Naive thymus-derived CD4-positive, alpha-beta T cell (primary cell): ENCODE data around the gene ZNF771. TPM values are rescaled to one million over a fixed set of nuclear protein-coding genes. Genes with fewer than 3 reads are reported as not detected.

ENCODE experiments used
- ATAC-seq: fragments of 150-1000 bp; cut with Tn5 transposase; 2 replicates; pipeline ENCODE4 v1.10.0; 2021; ENCODE audit warnings: mild to moderate bottlenecking, moderate library complexity
- CTCF ChIA-PET: fragments of 350-600 bp; sonication (Branson Sonifier 250); formaldehyde crosslinking; loops from one replicate; lab custom pipeline; 2021; ENCODE audit warnings: antibody characterized with exemption; lab: Charles Lee
- POLR2A ChIA-PET: fragments of 350-600 bp; sonication (Branson Sonifier 250); formaldehyde crosslinking; loops from one replicate; lab custom pipeline; 2021; ENCODE audit warnings: antibody characterized with exemption, inconsistent platforms; lab: Charles Lee
- DNase-seq, 9 donors: peaks; one replicate each; pipeline versions ENCODE4 v3.0.0 to v3.0.0-alpha.2; 2020 to 2022; ENCODE audit warnings: mixed read lengths in 1 of 9
- H3K27ac ChIP-seq: one replicate; pipeline ENCODE4 v1.7.0; 2013; ENCODE audit warnings: mild to moderate bottlenecking, low read depth, low read length, moderate library complexity
- H3K27me3 ChIP-seq, 2 donors: one replicate each; pipeline ENCODE4 v1.7.0; 2013; ENCODE audit warnings: low read length in 2 of 2, mild to moderate bottlenecking in 2 of 2, moderate library complexity in 2 of 2; ENCODE audit not compliant: control insufficient read depth in 2 of 2, insufficient read depth in 2 of 2
- H3K36me3 ChIP-seq, 3 experiments: 1 replicate in 2 of 3; 2 replicates in 1 of 3; pipeline ENCODE4 v1.7.0; 2013; ENCODE audit warnings: low read length in 3 of 3, mild to moderate bottlenecking in 3 of 3, moderate library complexity in 1 of 3; ENCODE audit not compliant: insufficient read depth in 3 of 3, control insufficient read depth in 2 of 3
- H3K4me1 ChIP-seq, 2 donors: one replicate each; pipeline ENCODE4 v1.7.0; 2013; ENCODE audit warnings: low read length in 2 of 2, mild to moderate bottlenecking in 2 of 2, moderate library complexity in 1 of 2; ENCODE audit not compliant: control insufficient read depth in 2 of 2, insufficient read depth in 2 of 2
- H3K4me3 ChIP-seq: 2 replicates; pipeline ENCODE4 v1.7.0; 2013; ENCODE audit warnings: mild to moderate bottlenecking, low read length
- H3K9me3 ChIP-seq, 3 experiments: 1 replicate in 2 of 3; 2 replicates in 1 of 3; pipeline ENCODE4 v1.7.0; 2013; ENCODE audit warnings: low read length in 3 of 3; ENCODE audit not compliant: control insufficient read depth in 2 of 3
- H3K27ac Mint-ChIP-seq, 9 donors: one replicate each; pipeline ENCODE4 v1.8.0; 2020 to 2022; ENCODE audit warnings: mixed read lengths in 9 of 9, mild to moderate bottlenecking in 8 of 9, moderate library complexity in 5 of 9, inconsistent platforms in 2 of 9
- H3K27me3 Mint-ChIP-seq, 5 donors: one replicate each; pipeline ENCODE4 v1.8.0; 2021 to 2022; ENCODE audit warnings: mixed read lengths in 5 of 5, mild to moderate bottlenecking in 1 of 5
- H3K36me3 Mint-ChIP-seq, 5 donors: one replicate each; pipeline ENCODE4 v1.8.0; 2020 to 2022; ENCODE audit warnings: mixed read lengths in 5 of 5, mild to moderate bottlenecking in 3 of 5, inconsistent platforms in 1 of 5
- H3K4me1 Mint-ChIP-seq, 7 donors: one replicate each; pipeline ENCODE4 v1.8.0; 2020 to 2022; ENCODE audit warnings: mixed read lengths in 7 of 7, mild to moderate bottlenecking in 3 of 7, inconsistent platforms in 1 of 7
- H3K4me3 Mint-ChIP-seq, 10 donors: one replicate each; pipeline ENCODE4 v1.8.0; 2020 to 2022; ENCODE audit warnings: mild to moderate bottlenecking in 10 of 10, mixed read lengths in 10 of 10, moderate library complexity in 6 of 10, inconsistent platforms in 2 of 10
- H3K9me3 Mint-ChIP-seq, 11 donors: one replicate each; pipeline ENCODE4 v1.8.0; 2020 to 2022; ENCODE audit warnings: mixed read lengths in 11 of 11, mild to moderate bottlenecking in 4 of 11, inconsistent platforms in 1 of 11, moderate library complexity in 1 of 11
- intact Hi-C, 2 donors: fragments of 100-400 bp; cut with micrococcal nuclease; formaldehyde crosslinking; loops; one replicate each; pipeline ENCODE4 v1.15.1; 2023
- polyA plus RNA-seq, 2 donors: library from polyadenylated mRNA; unstranded; fragments of 300-500 nt; fragmentation: Illumina TruSeq; gene quantifications; one replicate each; pipeline ENCODE4 v1.2.3, GENCODE V29; 2021
- total RNA-seq, 6 experiments: library from RNA in 5 of 6; stranded (reverse) in 5 of 6; gene quantifications; 1 replicate in 5 of 6; 2 replicates in 1 of 6; pipeline ENCODE4 v1.2.3 and lab custom pipeline; 2021 to 2026

ZNF771 gene
- total and polyA plus RNA-seq, 7 experiments from 2014 or later: 1.2 to 9.4 (median 4.5) TPM

- intact Hi-C loops: loop anchor here (1.0 to 10.0 kb wide), 6 partner anchors 10 to 613 kb away; partner anchors contain the start of genes DCTPP1 (in 2 of the 2), MAPK3 (in 1 of the 2), MAZ (in 1 of the 2) and SRCAP (in 1 of the 2)
- peak overlapping the region; percentile 54 to 80 (median 70) for H3K4me3 Mint-ChIP-seq
- Histone ChIP-seq H3K9me3 (no peaks in the 10 kb centered on the region), H3K27ac (peak overlapping the region; percentile 85), H3K4me3 (peak overlapping the region; percentile 76), H3K36me3 (peaks cover 0 to 13% (median 0%) of the 10 kb centered on the region in 3 experiments), H3K27me3 (no peaks in the 10 kb centered on the region), H3K4me1 (peaks cover 6 to 8% of the 10 kb centered on the region in 2 donors)
- POLR2A ChIA-PET: interaction anchor here (0.5 to 4.3 kb wide), 59 partner anchors 8 to 353 kb away, joined by 3 to 82 read pairs (median 4); partner anchors contain the start of genes ALDOA, CORO1A, DCTPP1 and FBRS
- DNase-seq (peak; percentile 79 to 93 (median 88)), ATAC-seq (peak; percentile 95)
- H3K27me3 Mint-ChIP-seq: no peaks in the 10 kb centered on the region
- peaks cover 12 to 31% (median 14%) of the 10 kb centered on the region in 7 donors for H3K4me1 Mint-ChIP-seq
- CTCF ChIA-PET: interaction anchor here (0.5 to 2.5 kb wide), 10 partner anchors 8 to 325 kb away, joined by 3 to 20 read pairs (median 4); partner anchors contain the start of genes DCTPP1 and ZNF771
- peaks cover 0 to 14% (median 5%) of the 10 kb centered on the region in 5 donors for H3K36me3 Mint-ChIP-seq
- peak overlapping the region in 7 of 9 donors; percentile 69 to 88 (median 81) for H3K27ac Mint-ChIP-seq
- H3K9me3 Mint-ChIP-seq: no peaks in the 10 kb centered on the region
Measured at GRCh38 chr16:30417529-30418349, 10.3 kb downstream of the ZNF771 start.

GRCh38 chr16:30418350-30419181, 11.2 kb downstream of the ZNF771 start:
- no peaks in the 10 kb centered on the region for H3K27me3 ChIP-seq
- Mint-ChIP-seq H3K4me1 (peaks cover 12 to 31% (median 14%) of the 10 kb centered on the region in 7 donors), H3K9me3 (no peaks in the 10 kb centered on the region), H3K36me3 (peaks cover 0 to 14% (median 5%) of the 10 kb centered on the region in 5 donors), H3K4me3 (peak overlapping the region; percentile 59 to 80 (median 66)), H3K27me3 (no peaks in the 10 kb centered on the region), H3K27ac (peak overlapping the region; percentile 60 to 91 (median 81))
- intact Hi-C loops: loop anchor here (1.0 to 10.0 kb wide), 3 partner anchors 12 to 614 kb away; partner anchors contain the start of genes DCTPP1 (in 2 of the 2), MAPK3 (in 1 of the 2) and MAZ (in 1 of the 2)
- no peak for ATAC-seq
- peak overlapping the region; percentile 85 for H3K27ac ChIP-seq
- H3K36me3 ChIP-seq: peaks cover 0 to 18% (median 0%) of the 10 kb centered on the region in 3 experiments
- H3K4me1 ChIP-seq: peaks cover 6 to 8% of the 10 kb centered on the region in 2 donors
- H3K9me3 ChIP-seq: no peaks in the 10 kb centered on the region
- POLR2A ChIA-PET: interaction anchor here (0.5 to 4.3 kb wide), 60 partner anchors 8 to 354 kb away, joined by 3 to 82 read pairs (median 4); partner anchors contain the start of genes ALDOA, CORO1A, DCTPP1 and FBRS
- H3K4me3 ChIP-seq: peak overlapping the region; percentile 76
- no peak for DNase-seq
- CTCF ChIA-PET: interaction anchor here (0.6 to 2.5 kb wide), 9 partner anchors 9 to 326 kb away, joined by 3 to 20 read pairs (median 6); partner anchors contain the start of genes DCTPP1 and ZNF771

GRCh38 chr16:30421010-30421409, 13.6 kb downstream of the ZNF771 start:
- intact Hi-C loops: no loop called here
- no peak overlapping the region for H3K27ac ChIP-seq
- ATAC-seq (no peak), DNase-seq (no peak)
- H3K27ac Mint-ChIP-seq: peak overlapping the region in 3 of 9 donors; percentile 26 to 63 (median 45)
- no peak overlapping the region for H3K4me3 ChIP-seq
- no peaks in the 10 kb centered on the region for H3K27me3 ChIP-seq
- H3K4me1 Mint-ChIP-seq: peaks cover 14 to 29% (median 17%) of the 10 kb centered on the region in 7 donors
- peaks cover 0 to 30% (median 5%) of the 10 kb centered on the region in 3 experiments for H3K36me3 ChIP-seq
- H3K4me1 ChIP-seq: peaks cover 6 to 8% of the 10 kb centered on the region in 2 donors
- no peaks in the 10 kb centered on the region for H3K9me3 ChIP-seq
- no peak overlapping the region for H3K4me3 Mint-ChIP-seq
- H3K9me3 Mint-ChIP-seq: no peaks in the 10 kb centered on the region
- H3K27me3 Mint-ChIP-seq: no peaks in the 10 kb centered on the region
- ChIA-PET CTCF (interaction anchor here (1.0 kb wide), 1 partner anchor 9 kb away, joined by 3 read pairs; the partner anchor contains the start of gene DCTPP1), POLR2A (interaction anchor here (0.7 to 1.5 kb wide), 6 partner anchors 11 to 151 kb away, joined by 3 to 8 read pairs (median 4); partner anchors contain the start of genes ITGAL and ZNF771)
- peaks cover 0 to 22% (median 12%) of the 10 kb centered on the region in 5 donors for H3K36me3 Mint-ChIP-seq

DNA sequence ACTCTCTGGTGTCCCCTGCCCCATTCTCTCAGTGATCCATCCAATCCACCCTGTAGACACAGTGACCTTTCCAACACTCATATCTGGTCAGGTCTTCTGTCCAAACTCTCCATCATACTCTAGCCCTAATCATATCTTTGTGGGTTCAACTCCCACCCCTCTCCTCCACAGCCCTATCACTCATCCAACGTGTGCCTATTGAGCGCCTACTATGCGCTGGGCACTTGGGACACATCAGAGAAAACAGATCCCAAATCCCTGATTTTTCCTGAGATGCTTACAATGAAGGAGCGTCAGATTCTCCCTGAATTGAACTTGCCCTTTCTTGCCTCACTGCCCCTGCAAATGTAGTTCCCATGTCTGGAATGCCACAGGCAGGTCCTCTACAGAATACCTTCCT, 20.6 kb downstream of the ZNF771 start:
- CTCF ChIA-PET: no interaction called here
- intact Hi-C loops: no loop called here

GRCh38 chr16:30429418-30429677, 21.9 kb downstream of the ZNF771 start:
- Mint-ChIP-seq H3K27ac (no peak overlapping the region), H3K4me1 (peaks cover 12 to 25% (median 18%) of the 10 kb centered on the region in 7 donors), H3K27me3 (no peaks in the 10 kb centered on the region), H3K36me3 (peaks cover 4 to 12% (median 9%) of the 10 kb centered on the region in 5 donors), H3K4me3 (no peak overlapping the region), H3K9me3 (peaks cover 0 to 2% (median 0%) of the 10 kb centered on the region in 11 donors)
- ATAC-seq (peak; percentile 3), DNase-seq (no peak)
- Histone ChIP-seq H3K27ac (peak overlapping the region; percentile 85), H3K27me3 (no peaks in the 10 kb centered on the region), H3K36me3 (peaks cover 0 to 17% (median 4%) of the 10 kb centered on the region in 3 experiments), H3K4me3 (peak overlapping the region; percentile 67), H3K9me3 (no peaks in the 10 kb centered on the region), H3K4me1 (peaks cover 15 to 16% of the 10 kb centered on the region in 2 donors)
- ChIA-PET POLR2A (interaction anchor here (0.7 to 6.1 kb wide), 33 partner anchors 12 to 364 kb away, joined by 3 to 82 read pairs (median 5); partner anchors contain the start of genes ALDOA, FBRS, PPP4C and SEPTIN1), CTCF (interaction anchor here (0.6 to 3.3 kb wide), 35 partner anchors 8 to 1570 kb away, joined by 3 to 26 read pairs (median 4); partner anchors contain the start of genes ZNF48, ZNF688, ZNF689 and ZNF747)
- intact Hi-C loops: no loop called here

More for the DNA sequence above, 20.6 kb downstream of the ZNF771 start:
- Mint-ChIP-seq H3K4me1 (peaks cover 7 to 17% (median 11%) of the 10 kb centered on the region in 7 donors), H3K27me3 (no peaks in the 10 kb centered on the region), H3K36me3 (peaks cover 4 to 15% (median 9%) of the 10 kb centered on the region in 5 donors), H3K27ac (peak overlapping the region in 5 of 9 donors; percentile 2 to 78 (median 59)), H3K9me3 (peaks cover 0 to 2% (median 0%) of the 10 kb centered on the region in 11 donors), H3K4me3 (peak overlapping the region in 8 of 10 donors; percentile 7 to 57 (median 19))
- Histone ChIP-seq H3K9me3 (no peaks in the 10 kb centered on the region), H3K27me3 (no peaks in the 10 kb centered on the region), H3K36me3 (peaks cover 0 to 30% (median 8%) of the 10 kb centered on the region in 3 experiments), H3K4me3 (no peak overlapping the region), H3K27ac (peak overlapping the region; percentile 35), H3K4me1 (peaks cover 15 to 16% of the 10 kb centered on the region in 2 donors)
- POLR2A ChIA-PET: interaction anchor here (0.9 kb wide), 1 partner anchor 10 kb away, joined by 3 read pairs; no protein-coding TSS in a partner anchor
- ATAC-seq (no peak), DNase-seq (no peak)
